ENCODE data around the gene TF.

DNA sequence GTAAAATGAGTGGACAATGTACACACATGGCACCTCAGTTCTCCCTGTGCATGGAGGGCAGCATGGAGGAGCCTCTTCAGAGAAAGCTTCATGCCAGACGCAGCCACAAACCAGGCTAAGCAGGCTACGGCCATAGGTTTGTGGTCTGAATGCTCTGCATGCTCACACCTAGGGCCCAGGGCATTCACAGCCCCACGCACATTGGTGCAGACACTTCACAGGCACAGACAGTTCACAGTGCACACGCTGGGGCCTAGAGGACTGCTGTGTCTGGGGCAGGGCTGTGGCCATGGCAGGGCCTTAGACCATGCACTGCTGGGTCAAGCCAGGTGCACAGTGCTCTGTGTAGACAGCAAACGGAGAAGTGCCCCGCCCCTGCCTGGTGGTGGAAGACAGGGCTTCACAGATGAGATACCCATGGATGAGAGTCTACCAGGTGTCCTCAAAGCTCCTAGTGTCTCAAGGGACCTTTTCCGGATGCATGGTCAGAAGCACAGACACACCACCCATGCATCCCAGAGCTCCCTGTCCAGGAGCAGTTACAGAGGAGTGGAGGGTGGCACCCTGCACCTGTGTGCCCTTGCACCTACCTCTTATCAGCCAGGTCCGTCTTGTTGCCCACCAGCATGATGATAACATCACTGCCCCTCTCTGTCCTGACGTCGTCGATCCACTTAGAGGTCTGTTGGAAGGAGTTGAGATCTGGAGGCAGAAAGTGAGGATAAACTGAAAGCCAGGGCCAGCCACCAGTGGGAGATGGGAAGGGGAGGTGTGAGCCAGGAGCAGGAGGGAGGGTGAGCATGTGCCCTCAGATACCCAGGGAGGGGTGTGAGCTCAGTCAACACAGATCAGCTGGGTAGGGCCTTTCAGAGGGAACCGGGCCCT lies 93.0 kb downstream of the TF start:
- TF ChIP-seq, protein P1, sequence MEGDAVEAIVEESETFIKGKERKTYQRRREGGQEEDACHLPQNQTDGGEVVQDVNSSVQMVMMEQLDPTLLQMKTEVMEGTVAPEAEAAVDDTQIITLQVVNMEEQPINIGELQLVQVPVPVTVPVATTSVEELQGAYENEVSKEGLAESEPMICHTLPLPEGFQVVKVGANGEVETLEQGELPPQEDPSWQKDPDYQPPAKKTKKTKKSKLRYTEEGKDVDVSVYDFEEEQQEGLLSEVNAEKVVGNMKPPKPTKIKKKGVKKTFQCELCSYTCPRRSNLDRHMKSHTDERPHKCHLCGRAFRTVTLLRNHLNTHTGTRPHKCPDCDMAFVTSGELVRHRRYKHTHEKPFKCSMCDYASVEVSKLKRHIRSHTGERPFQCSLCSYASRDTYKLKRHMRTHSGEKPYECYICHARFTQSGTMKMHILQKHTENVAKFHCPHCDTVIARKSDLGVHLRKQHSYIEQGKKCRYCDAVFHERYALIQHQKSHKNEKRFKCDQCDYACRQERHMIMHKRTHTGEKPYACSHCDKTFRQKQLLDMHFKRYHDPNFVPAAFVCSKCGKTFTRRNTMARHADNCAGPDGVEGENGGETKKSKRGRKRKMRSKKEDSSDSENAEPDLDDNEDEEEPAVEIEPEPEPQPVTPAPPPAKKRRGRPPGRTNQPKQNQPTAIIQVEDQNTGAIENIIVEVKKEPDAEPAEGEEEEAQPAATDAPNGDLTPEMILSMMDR (conservative IDR thresholded peaks at IDR 0.05; ENCODE audit: low read length), result no peak
- TF ChIP-seq EZH2phosphoT487 (IDR thresholded peaks at IDR 0.05; ENCODE audit: borderline replicate concordance, low read depth, low read length), result no peak
